PFSK-1 (cell line): ENCODE results near the gene ZNF652.

ENCODE experiments used
- FOXP2 ChIP-seq: optimal IDR thresholded peaks from 2 replicates; pipeline ENCODE3; 2011; ENCODE audit warnings: borderline replicate concordance, control low read depth, inconsistent platforms; ENCODE audit not compliant: insufficient read depth; ENCODE audit errors: extremely low read length, extremely low read depth
- POLR2AphosphoS5 ChIP-seq: IDR thresholded peaks from 2 replicates; pipeline ENCODE4 v1.6.1; 2012; ENCODE audit warnings: low read depth, mild to moderate bottlenecking, control low read depth, low read length, moderate library complexity
- SIN3A ChIP-seq: IDR thresholded peaks from 2 replicates; pipeline ENCODE4 v1.6.1; 2012; ENCODE audit warnings: mild to moderate bottlenecking, low read length, moderate library complexity, borderline replicate concordance; ENCODE audit not compliant: insufficient read depth
- TAF1 ChIP-seq: IDR thresholded peaks from 2 replicates; pipeline ENCODE4 v1.6.1; 2012; ENCODE audit warnings: low read length, control low read depth, borderline replicate concordance; ENCODE audit not compliant: insufficient read depth
- TF ChIP-seq, protein P1 (sequence below), 2 experiments: IDR thresholded peaks; 2 replicates each; pipeline versions ENCODE4 v1.6.1 to v1.8.0; 2011 to 2012; ENCODE audit warnings: low read depth in 2 of 2, low read length in 2 of 2, control low read depth in 1 of 2, inconsistent platforms in 1 of 2, mild to moderate bottlenecking in 1 of 2, moderate library complexity in 1 of 2; ENCODE audit not compliant: insufficient read depth in 1 of 2

Gene ZNF652

DNA sequence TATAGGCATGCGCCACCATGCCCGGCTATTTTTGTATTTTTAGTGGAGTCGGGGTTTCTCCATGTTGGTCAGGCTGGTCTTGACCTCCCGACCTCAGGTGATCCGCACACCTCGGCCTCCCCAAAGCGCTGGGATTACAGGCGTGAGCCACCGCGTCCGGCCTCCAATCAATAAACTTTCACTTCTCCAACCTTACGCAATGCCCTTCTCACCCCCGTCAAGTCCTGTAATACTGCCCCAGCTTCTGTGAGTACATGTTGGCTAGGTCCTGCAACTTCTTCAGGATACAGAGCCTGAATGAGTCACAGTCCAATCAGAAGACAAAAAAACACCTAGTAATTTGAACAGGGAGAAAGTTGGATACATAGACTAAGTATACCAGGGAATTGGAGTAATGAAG, 84.4 kb downstream of the ZNF652 start:
- no peak for TF ChIP-seq POLR2AphosphoS5
- TF ChIP-seq SIN3A = no peak
- TF ChIP-seq, protein P1, sequence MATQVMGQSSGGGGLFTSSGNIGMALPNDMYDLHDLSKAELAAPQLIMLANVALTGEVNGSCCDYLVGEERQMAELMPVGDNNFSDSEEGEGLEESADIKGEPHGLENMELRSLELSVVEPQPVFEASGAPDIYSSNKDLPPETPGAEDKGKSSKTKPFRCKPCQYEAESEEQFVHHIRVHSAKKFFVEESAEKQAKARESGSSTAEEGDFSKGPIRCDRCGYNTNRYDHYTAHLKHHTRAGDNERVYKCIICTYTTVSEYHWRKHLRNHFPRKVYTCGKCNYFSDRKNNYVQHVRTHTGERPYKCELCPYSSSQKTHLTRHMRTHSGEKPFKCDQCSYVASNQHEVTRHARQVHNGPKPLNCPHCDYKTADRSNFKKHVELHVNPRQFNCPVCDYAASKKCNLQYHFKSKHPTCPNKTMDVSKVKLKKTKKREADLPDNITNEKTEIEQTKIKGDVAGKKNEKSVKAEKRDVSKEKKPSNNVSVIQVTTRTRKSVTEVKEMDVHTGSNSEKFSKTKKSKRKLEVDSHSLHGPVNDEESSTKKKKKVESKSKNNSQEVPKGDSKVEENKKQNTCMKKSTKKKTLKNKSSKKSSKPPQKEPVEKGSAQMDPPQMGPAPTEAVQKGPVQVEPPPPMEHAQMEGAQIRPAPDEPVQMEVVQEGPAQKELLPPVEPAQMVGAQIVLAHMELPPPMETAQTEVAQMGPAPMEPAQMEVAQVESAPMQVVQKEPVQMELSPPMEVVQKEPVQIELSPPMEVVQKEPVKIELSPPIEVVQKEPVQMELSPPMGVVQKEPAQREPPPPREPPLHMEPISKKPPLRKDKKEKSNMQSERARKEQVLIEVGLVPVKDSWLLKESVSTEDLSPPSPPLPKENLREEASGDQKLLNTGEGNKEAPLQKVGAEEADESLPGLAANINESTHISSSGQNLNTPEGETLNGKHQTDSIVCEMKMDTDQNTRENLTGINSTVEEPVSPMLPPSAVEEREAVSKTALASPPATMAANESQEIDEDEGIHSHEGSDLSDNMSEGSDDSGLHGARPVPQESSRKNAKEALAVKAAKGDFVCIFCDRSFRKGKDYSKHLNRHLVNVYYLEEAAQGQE (IDR thresholded peaks at IDR 0.05; ENCODE audit: insufficient read depth in 1 of 2, low read depth in 2 of 2, low read length in 2 of 2) = no peak
- no peak for TF ChIP-seq TAF1
- TF ChIP-seq FOXP2 = no peak

DNA sequence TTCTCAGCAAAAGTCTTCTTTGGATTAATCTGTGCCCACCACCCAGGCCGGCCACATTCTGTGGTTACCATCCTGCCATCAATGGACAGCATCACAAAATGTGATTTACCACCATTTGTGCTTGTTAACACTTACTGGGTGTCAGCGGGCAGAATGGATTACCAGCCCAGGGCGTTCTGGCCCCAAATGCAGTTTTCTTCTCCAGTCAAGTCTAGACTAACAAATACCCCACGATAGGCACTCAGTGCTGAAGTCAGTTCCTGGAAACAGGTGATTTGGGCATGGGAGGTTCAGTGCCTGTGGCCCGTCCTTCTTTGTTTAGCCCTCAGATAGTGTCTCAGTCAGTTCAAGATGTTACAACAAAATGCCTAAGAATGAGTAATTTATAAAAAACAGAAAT, 92.7 kb downstream of the ZNF652 start:
- TF ChIP-seq SIN3A (no peak), FOXP2 (no peak), TAF1 (no peak), POLR2AphosphoS5 (no peak)
- TF ChIP-seq, protein P1 (IDR thresholded peaks at IDR 0.05; ENCODE audit: insufficient read depth in 1 of 2, low read depth in 2 of 2, low read length in 2 of 2) = no peak

DNA sequence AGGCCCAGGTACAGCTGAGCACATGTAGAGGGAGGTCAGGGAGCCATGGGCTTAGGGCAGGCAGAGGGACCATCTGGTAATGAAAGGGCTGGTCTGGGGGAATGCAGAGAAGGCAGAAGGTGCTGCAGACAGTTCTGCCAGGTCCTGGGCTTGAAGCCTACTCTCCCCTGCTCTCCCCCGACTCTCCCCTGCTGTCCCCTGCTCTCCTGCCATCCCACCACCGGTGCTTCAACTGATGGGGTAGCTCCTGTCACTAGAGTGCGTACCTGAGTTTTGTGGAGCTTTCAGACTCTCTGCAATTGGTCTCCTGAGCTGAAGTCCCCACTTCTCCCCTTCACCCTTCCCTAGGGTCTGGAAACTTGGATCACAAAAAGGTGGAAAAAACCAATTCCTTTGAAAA, 94.1 kb downstream of the ZNF652 start:
- TF ChIP-seq FOXP2 (no peak), TAF1 (no peak), POLR2AphosphoS5 (no peak), SIN3A (no peak)
- TF ChIP-seq, protein P1 (IDR thresholded peaks at IDR 0.05; ENCODE audit: insufficient read depth in 1 of 2, low read depth in 2 of 2, low read length in 2 of 2) = no peak

DNA sequence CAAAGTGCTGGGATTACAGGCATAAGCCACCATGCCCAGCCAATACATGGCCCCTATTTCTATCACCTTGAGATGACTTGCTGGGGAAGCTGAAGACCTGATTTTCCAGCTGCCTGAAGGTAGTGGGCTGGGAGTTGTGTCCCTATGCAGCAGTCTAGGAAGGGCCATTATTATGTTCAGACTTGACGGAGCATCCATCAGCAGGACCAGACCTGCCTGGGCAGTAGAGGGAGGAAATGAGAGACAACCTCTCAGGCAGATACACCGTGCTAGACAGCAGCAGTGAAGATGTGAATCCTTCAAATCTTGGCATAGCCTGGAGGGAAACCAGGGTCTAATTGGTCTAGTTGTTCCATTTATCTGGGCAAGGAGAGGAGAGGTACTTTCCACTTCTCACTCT, 95.8 kb downstream of the ZNF652 start:
- no peak for TF ChIP-seq POLR2AphosphoS5
- TF ChIP-seq, protein P1 (IDR thresholded peaks at IDR 0.05; ENCODE audit: insufficient read depth in 1 of 2, low read depth in 2 of 2, low read length in 2 of 2) = no peak
- TF ChIP-seq TAF1 = no peak
- TF ChIP-seq SIN3A = no peak
- no peak for TF ChIP-seq FOXP2

DNA sequence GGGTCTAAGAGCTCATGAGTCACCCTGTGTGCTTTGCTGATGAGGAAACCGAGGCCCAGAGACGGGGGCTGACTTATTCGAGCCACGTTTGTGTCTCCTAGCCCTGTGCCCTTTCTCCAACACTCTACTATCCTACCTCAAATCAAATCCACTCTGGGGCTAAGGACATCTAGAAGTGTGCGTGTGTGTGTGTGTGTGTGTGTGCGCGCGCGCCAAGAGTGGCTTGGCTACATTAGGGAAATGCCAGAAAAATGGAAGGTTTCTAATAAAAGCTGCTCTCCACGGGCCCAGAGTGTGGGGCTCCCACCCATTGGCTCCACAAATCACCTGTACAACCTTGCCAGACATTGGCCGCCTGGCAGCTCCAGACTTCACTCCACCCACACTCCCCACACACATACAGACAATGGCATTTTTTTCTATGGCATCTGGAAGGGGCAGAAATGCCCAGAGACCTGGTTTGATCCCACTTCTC, 101.2 kb downstream of the ZNF652 start:
- TF ChIP-seq POLR2AphosphoS5 = no peak
- TF ChIP-seq, protein P1 (IDR thresholded peaks at IDR 0.05; ENCODE audit: insufficient read depth in 1 of 2, low read depth in 2 of 2, low read length in 2 of 2) = no peak
- TF ChIP-seq FOXP2 = no peak
- no peak for TF ChIP-seq SIN3A
- TF ChIP-seq TAF1 = no peak
